HepG2 (cell line): ENCODE results near the gene B3GAT3. TPM values are rescaled to one million over a fixed set of nuclear protein-coding genes. Genes with fewer than 3 reads are reported as not detected.
A peak's percentile ranks its signal among the peaks of the same experiment; 100 is the strongest.

Experiments
- BCL3 ChIP-seq: sonication (generic); formaldehyde crosslinking; IDR thresholded peaks from 2 replicates; pipeline ENCODE4 v1.5.1; 2020; ENCODE audit warnings: mild to moderate bottlenecking, missing genetic modification reagents, moderate library complexity
- DDIT3 ChIP-seq: sonication (generic); formaldehyde crosslinking; IDR thresholded peaks from 2 replicates; pipeline ENCODE4 v1.4.0; 2020; ENCODE audit warnings: mild to moderate bottlenecking, missing genetic modification reagents
- EED ChIP-seq: sonication (generic); formaldehyde crosslinking; IDR thresholded peaks from 2 replicates; pipeline ENCODE4 v1.5.0; 2020; ENCODE audit warnings: mild to moderate bottlenecking, missing genetic modification reagents
- FOSL1 ChIP-seq: sonication (generic); formaldehyde crosslinking; IDR thresholded peaks from 2 replicates; pipeline ENCODE4 v1.9.0; 2021; ENCODE audit warnings: missing genetic modification reagents, borderline replicate concordance
- ISX ChIP-seq: sonication (generic); formaldehyde crosslinking; conservative IDR thresholded peaks from 2 replicates; pipeline ENCODE4 v1.5.0; 2020; ENCODE audit warnings: missing genetic modification reagents
- KDM1A ChIP-seq: IDR thresholded peaks from 2 replicates; pipeline ENCODE4 v1.6.1; 2016; ENCODE audit warnings: missing compliant biosample characterization
- MBNL3 ChIP-seq: fragments of 250-450 bp; sonication (Bioruptor Pico); conservative IDR thresholded peaks from 2 replicates; pipeline ENCODE4 v1.8.0; 2022; ENCODE audit warnings: mild to moderate bottlenecking, inconsistent platforms
- SMARCC2 ChIP-seq: fragments of 450-650 bp; IDR thresholded peaks from 2 replicates; pipeline ENCODE4 v1.6.1; 2017; ENCODE audit warnings: antibody characterized with exemption, mild to moderate bottlenecking
- TFDP1 ChIP-seq: IDR thresholded peaks from 2 replicates; pipeline ENCODE4 v1.6.1; 2016; ENCODE audit warnings: missing compliant biosample characterization, missing genetic modification reagents, borderline replicate concordance
- TFE3 ChIP-seq: IDR thresholded peaks from 2 replicates; pipeline ENCODE4 v1.6.1; 2016
- ZBTB46 ChIP-seq: sonication (generic); formaldehyde crosslinking; IDR thresholded peaks from 2 replicates; pipeline ENCODE4 v1.4.0; 2020; ENCODE audit warnings: mild to moderate bottlenecking, missing genetic modification reagents, borderline replicate concordance
- ZMAT5 ChIP-seq: sonication (generic); formaldehyde crosslinking; IDR thresholded peaks from 2 replicates; pipeline ENCODE4 v1.5.0; 2020; ENCODE audit warnings: mild to moderate bottlenecking, low read depth, missing genetic modification reagents, borderline replicate concordance
- ZNF296 ChIP-seq: sonication (generic); formaldehyde crosslinking; conservative IDR thresholded peaks from 2 replicates; pipeline ENCODE4 v1.5.0; 2020; ENCODE audit warnings: mild to moderate bottlenecking, missing genetic modification reagents
- ZNF687 ChIP-seq: sonication (generic); formaldehyde crosslinking; IDR thresholded peaks from 2 replicates; pipeline ENCODE4 v1.5.1; 2020; ENCODE audit warnings: mild to moderate bottlenecking, missing genetic modification reagents, moderate library complexity
- polyA plus RNA-seq, 8 experiments: library from polyadenylated mRNA; depleted of rRNA in 3 of 8; stranded (reverse) in 7 of 8; unstranded in 1 of 8; fragments of >200 nt; fragmentation: Illumina TruSeq in 4 of 8; extraction: Trizol in 4 of 8; gene quantifications; 2 replicates each; pipeline versions ENCODE4 v1.2.1 to v1.2.3, GENCODE V29; 2011 to 2016; ENCODE audit warnings: low read depth in 4 of 8, missing spikeins in 1 of 8, mixed read lengths in 1 of 8; ENCODE audit not compliant: insufficient read depth in 1 of 8
- total RNA-seq, 5 experiments: library from RNA; depleted of rRNA; stranded (reverse); fragments of >200 nt; fragmentation: Illumina TruSeq; extraction: Trizol; gene quantifications; 2 replicates each; pipeline ENCODE4 v1.2.3, GENCODE V29; 2016; ENCODE audit warnings: low read depth in 1 of 5

The B3GAT3 gene
- total and polyA plus RNA-seq, 2 of the 13 experiments (the other 11 are each of a cell fraction or from before 2014, with no cell fraction given), result 21.3 to 26.1 TPM

- peak; percentile 100 for TF ChIP-seq ZNF687 (CRISPR knock-in tag)
- TF ChIP-seq DDIT3 (CRISPR knock-in tag), result no peak
- TF ChIP-seq MBNL3 (CRISPR knock-in tag), result no peak
- no peak for TF ChIP-seq KDM1A (CRISPR knock-in tag)
- no peak for TF ChIP-seq FOSL1 (CRISPR knock-in tag)
- TF ChIP-seq SMARCC2, result no peak
- no peak for TF ChIP-seq ISX (CRISPR knock-in tag)
- no peak for TF ChIP-seq ZMAT5 (CRISPR knock-in tag)
- TF ChIP-seq ZNF296, result no peak
- peak; percentile 83 for TF ChIP-seq BCL3 (CRISPR knock-in tag)
- peak; percentile 82 for TF ChIP-seq TFE3
- peak; percentile 98 for TF ChIP-seq TFDP1 (CRISPR knock-in tag)
- TF ChIP-seq EED (CRISPR knock-in tag), result peak; percentile 88
- TF ChIP-seq ZBTB46 (CRISPR knock-in tag), result no peak
Observed at GRCh38 chr11:62621567-62622470, at the start of gene B3GAT3 (continued).
